ENCODE data around the gene UQCC2.

UQCC2 gene

DNA sequence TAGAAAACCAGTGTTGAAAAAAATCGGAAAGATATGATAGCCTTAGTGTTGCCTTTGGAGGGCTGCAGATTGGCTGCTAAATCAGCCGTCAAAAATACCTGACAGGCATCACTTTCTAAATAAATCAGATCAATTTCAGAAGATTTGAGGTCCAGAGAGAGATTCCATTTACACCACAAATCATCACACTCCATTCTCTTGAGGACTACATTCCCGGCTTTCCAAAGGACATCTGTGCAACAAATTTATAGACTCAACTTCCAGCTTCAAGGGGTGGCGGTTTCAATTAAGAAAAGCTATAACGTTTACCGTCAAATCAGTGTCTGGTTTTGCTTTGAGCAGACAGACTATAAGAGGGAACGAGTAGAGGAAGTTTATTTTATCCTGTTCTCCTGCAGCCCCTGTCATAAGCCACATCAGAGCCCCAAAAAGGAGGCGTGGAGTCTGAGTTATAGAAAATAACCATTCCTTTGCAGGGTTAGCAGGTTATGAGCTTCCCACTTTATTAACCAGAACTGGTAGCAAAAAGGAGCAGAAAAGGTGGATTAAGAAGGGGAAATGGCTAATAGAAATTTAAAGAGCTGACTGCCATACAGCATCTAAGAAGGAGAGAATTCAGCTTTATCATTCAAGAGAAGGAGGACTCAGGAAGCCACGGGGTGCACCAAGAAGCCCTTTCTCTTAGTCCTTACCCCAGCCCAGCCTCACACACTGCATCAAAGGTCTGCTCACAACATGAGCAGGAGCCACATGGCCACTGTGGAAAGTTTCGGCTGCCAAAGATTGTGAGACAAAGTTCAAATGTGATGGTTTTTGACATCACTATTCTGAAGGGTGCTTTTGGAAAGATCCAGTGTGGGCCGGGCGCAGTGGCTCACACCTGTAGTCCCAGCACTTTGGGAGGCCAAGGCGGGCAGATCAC, 12.9 kb upstream of the UQCC2 start:
- TF ChIP-seq GABPA (IDR thresholded peaks at IDR 0.05; ENCODE audit: low read depth) (no peak), SPI1 (IDR thresholded peaks at IDR 0.05; ENCODE audit: borderline replicate concordance, low read depth) (no peak), POLR2AphosphoS5 (IDR thresholded peaks at IDR 0.05; ENCODE audit: low read depth) (no peak)
- TF ChIP-seq, protein P1, sequence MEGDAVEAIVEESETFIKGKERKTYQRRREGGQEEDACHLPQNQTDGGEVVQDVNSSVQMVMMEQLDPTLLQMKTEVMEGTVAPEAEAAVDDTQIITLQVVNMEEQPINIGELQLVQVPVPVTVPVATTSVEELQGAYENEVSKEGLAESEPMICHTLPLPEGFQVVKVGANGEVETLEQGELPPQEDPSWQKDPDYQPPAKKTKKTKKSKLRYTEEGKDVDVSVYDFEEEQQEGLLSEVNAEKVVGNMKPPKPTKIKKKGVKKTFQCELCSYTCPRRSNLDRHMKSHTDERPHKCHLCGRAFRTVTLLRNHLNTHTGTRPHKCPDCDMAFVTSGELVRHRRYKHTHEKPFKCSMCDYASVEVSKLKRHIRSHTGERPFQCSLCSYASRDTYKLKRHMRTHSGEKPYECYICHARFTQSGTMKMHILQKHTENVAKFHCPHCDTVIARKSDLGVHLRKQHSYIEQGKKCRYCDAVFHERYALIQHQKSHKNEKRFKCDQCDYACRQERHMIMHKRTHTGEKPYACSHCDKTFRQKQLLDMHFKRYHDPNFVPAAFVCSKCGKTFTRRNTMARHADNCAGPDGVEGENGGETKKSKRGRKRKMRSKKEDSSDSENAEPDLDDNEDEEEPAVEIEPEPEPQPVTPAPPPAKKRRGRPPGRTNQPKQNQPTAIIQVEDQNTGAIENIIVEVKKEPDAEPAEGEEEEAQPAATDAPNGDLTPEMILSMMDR (IDR thresholded peaks at IDR 0.05; ENCODE audit: insufficient read depth, low read length) = no peak
- TF ChIP-seq, protein P2, sequence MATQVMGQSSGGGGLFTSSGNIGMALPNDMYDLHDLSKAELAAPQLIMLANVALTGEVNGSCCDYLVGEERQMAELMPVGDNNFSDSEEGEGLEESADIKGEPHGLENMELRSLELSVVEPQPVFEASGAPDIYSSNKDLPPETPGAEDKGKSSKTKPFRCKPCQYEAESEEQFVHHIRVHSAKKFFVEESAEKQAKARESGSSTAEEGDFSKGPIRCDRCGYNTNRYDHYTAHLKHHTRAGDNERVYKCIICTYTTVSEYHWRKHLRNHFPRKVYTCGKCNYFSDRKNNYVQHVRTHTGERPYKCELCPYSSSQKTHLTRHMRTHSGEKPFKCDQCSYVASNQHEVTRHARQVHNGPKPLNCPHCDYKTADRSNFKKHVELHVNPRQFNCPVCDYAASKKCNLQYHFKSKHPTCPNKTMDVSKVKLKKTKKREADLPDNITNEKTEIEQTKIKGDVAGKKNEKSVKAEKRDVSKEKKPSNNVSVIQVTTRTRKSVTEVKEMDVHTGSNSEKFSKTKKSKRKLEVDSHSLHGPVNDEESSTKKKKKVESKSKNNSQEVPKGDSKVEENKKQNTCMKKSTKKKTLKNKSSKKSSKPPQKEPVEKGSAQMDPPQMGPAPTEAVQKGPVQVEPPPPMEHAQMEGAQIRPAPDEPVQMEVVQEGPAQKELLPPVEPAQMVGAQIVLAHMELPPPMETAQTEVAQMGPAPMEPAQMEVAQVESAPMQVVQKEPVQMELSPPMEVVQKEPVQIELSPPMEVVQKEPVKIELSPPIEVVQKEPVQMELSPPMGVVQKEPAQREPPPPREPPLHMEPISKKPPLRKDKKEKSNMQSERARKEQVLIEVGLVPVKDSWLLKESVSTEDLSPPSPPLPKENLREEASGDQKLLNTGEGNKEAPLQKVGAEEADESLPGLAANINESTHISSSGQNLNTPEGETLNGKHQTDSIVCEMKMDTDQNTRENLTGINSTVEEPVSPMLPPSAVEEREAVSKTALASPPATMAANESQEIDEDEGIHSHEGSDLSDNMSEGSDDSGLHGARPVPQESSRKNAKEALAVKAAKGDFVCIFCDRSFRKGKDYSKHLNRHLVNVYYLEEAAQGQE (IDR thresholded peaks at IDR 0.05; ENCODE audit: insufficient replicate concordance, low read depth) = no peak
- no peak for DNase-seq (ENCODE audit: low read depth in 1 of 2, low spot score in 1 of 2)
- H3K4me3 ChIP-seq (replicated peaks; ENCODE audit: insufficient read depth, low read length) = no peak overlapping the region
- peaks cover 11% of the 10 kb centered on the region for H3K27me3 ChIP-seq (ENCODE audit: insufficient read depth, poor library complexity, severe bottlenecking)
- H3K27ac ChIP-seq (replicated peaks) = no peak overlapping the region

DNA sequence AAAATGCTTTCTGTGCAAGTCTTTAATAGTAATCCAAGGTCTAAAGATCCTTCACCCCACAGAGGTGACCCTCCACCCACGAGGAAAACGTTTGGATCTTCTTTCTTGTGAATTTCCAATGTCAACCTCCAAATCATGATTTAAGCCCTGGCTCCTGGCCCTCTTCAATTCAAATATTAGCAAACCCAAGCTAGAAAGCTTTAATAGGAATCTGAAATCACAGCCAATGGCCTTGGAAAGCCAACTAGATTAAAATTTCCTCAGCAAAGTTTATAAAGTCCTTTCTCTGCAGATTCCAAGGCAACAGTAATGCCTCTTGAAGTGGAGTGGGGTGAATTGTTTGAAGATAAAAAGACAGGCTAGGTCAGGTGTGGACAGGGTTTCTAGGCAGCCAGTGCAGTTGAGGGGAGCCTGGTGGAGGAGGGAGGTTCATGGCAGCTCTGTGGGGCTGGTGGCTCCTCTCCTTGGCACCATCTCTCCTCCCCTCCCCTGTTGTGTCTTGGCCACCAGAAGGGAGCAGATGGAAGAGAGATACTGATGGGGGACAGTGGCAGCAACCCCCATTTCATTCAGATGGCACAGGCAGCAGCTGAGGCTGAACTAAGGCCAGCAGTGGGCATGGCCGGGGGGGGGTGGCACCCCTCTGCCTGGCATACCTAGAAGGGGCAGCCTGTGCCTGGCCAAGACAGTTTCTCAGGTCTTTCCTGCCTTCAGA, 12.0 kb upstream of the UQCC2 start:
- Histone ChIP-seq H3K4me3 (replicated peaks; ENCODE audit: insufficient read depth, low read length) (no peak overlapping the region), H3K27me3 (ENCODE audit: insufficient read depth, poor library complexity, severe bottlenecking) (peaks cover 11% of the 10 kb centered on the region), H3K27ac (replicated peaks) (no peak overlapping the region)
- TF ChIP-seq, protein P1 (IDR thresholded peaks at IDR 0.05; ENCODE audit: insufficient read depth, low read length) = no peak
- TF ChIP-seq POLR2AphosphoS5 (IDR thresholded peaks at IDR 0.05; ENCODE audit: low read depth) (no peak), SPI1 (IDR thresholded peaks at IDR 0.05; ENCODE audit: borderline replicate concordance, low read depth) (no peak), GABPA (IDR thresholded peaks at IDR 0.05; ENCODE audit: low read depth) (no peak)
- TF ChIP-seq, protein P2 (IDR thresholded peaks at IDR 0.05; ENCODE audit: insufficient replicate concordance, low read depth) = no peak
- DNase-seq (ENCODE audit: low read depth in 1 of 2, low spot score in 1 of 2) = no peak

DNA sequence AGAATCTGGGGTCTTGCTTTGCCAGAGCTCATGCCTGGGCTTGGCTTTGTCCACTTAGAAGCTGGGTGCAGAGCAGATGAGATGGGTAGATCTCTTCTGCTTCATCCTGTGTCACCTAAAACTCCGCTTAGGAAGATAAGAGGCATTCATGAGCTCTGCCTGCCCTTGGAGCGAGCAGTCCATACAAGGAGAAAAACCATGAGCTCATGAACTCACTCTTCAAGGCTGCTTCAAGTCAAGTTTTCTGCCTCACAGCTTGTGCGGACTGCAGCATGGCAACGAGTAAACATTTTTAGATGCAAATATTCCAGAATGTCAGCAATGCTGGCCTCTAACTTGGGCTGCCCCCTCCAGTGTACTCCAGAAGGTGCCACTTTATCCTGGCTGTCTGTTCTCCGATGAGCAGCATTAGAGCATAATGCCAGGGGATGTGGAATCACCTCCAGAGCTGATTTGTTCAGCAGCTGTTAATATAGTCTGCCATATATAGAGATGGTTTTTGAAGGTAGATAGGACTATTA, 10.7 kb upstream of the UQCC2 start:
- H3K4me3 ChIP-seq (replicated peaks; ENCODE audit: insufficient read depth, low read length) = no peak overlapping the region
- DNase-seq (ENCODE audit: low read depth in 1 of 2, low spot score in 1 of 2) = no peak
- H3K27ac ChIP-seq (replicated peaks) = no peak overlapping the region
- H3K27me3 ChIP-seq (ENCODE audit: insufficient read depth, poor library complexity, severe bottlenecking) = peaks cover 11% of the 10 kb centered on the region
- no peak for TF ChIP-seq SPI1 (IDR thresholded peaks at IDR 0.05; ENCODE audit: borderline replicate concordance, low read depth)
- no peak for TF ChIP-seq GABPA (IDR thresholded peaks at IDR 0.05; ENCODE audit: low read depth)
- TF ChIP-seq, protein P1 (IDR thresholded peaks at IDR 0.05; ENCODE audit: insufficient read depth, low read length) = no peak
- TF ChIP-seq, protein P2 (IDR thresholded peaks at IDR 0.05; ENCODE audit: insufficient replicate concordance, low read depth) = no peak
- TF ChIP-seq POLR2AphosphoS5 (IDR thresholded peaks at IDR 0.05; ENCODE audit: low read depth) = no peak

Measured in HL-60 (cell line).